HepG2 (cell line): Measurements from ENCODE around the gene FAM162A. TPM values are rescaled to one million over a fixed set of nuclear protein-coding genes. Genes with fewer than 3 reads are reported as not detected.
A peak's percentile ranks its signal among the peaks of the same experiment; 100 is the strongest.

Experiments used
- FUBP1 ChIP-seq: sonication (generic); formaldehyde crosslinking; IDR thresholded peaks from 2 replicates; pipeline ENCODE4 v1.5.1; 2020; ENCODE audit warnings: missing genetic modification reagents, mild to moderate bottlenecking, borderline replicate concordance
- GATAD2A ChIP-seq: IDR thresholded peaks from 2 replicates; pipeline ENCODE4 v1.6.1; 2016
- ISL2 ChIP-seq: sonication (generic); formaldehyde crosslinking; IDR thresholded peaks from 2 replicates; pipeline ENCODE4 v1.5.0; 2020; ENCODE audit warnings: missing genetic modification reagents
- NR2F1 ChIP-seq, 2 experiments: fragments of 450-650 bp in 1 of 2; formaldehyde crosslinking in 1 of 2; IDR thresholded peaks; 2 replicates each; pipeline versions ENCODE4 v1.5.0 to v1.6.1; 2016 to 2020; ENCODE audit warnings: mild to moderate bottlenecking in 1 of 2, missing compliant biosample characterization in 1 of 2, missing genetic modification reagents in 1 of 2, moderate library complexity in 1 of 2
- REST ChIP-seq, 2 experiments: IDR thresholded peaks; 2 replicates each; pipeline ENCODE4 v1.6.1; 2011 to 2012; ENCODE audit warnings: low read length in 2 of 2, borderline replicate concordance in 1 of 2, low read depth in 1 of 2, mild to moderate bottlenecking in 1 of 2, moderate library complexity in 1 of 2
- TBP ChIP-seq: sonication (generic); formaldehyde crosslinking; IDR thresholded peaks from 2 replicates; pipeline ENCODE4 v1.5.0; 2020; ENCODE audit warnings: missing genetic modification reagents
- ZNF256 ChIP-seq: sonication (generic); formaldehyde crosslinking; conservative IDR thresholded peaks from 2 replicates; pipeline ENCODE4 v1.4.0; 2020; ENCODE audit warnings: missing genetic modification reagents
- ZNF678 ChIP-seq: sonication (generic); formaldehyde crosslinking; IDR thresholded peaks from 2 replicates; pipeline ENCODE4 v1.4.0; 2020; ENCODE audit warnings: mild to moderate bottlenecking, missing genetic modification reagents
- ZNF746 ChIP-seq: sonication (generic); formaldehyde crosslinking; IDR thresholded peaks from 2 replicates; pipeline ENCODE4 v1.8.0; 2022; ENCODE audit warnings: mild to moderate bottlenecking, missing genetic modification reagents
- polyA plus RNA-seq, 8 experiments: library from polyadenylated mRNA; depleted of rRNA in 3 of 8; stranded (reverse) in 7 of 8; unstranded in 1 of 8; fragments of >200 nt; fragmentation: Illumina TruSeq in 4 of 8; extraction: Trizol in 4 of 8; gene quantifications; 2 replicates each; pipeline versions ENCODE4 v1.2.1 to v1.2.3, GENCODE V29; 2011 to 2016; ENCODE audit warnings: low read depth in 4 of 8, missing spikeins in 1 of 8, mixed read lengths in 1 of 8; ENCODE audit not compliant: insufficient read depth in 1 of 8
- total RNA-seq, 5 experiments: library from RNA; depleted of rRNA; stranded (reverse); fragments of >200 nt; fragmentation: Illumina TruSeq; extraction: Trizol; gene quantifications; 2 replicates each; pipeline ENCODE4 v1.2.3, GENCODE V29; 2016; ENCODE audit warnings: low read depth in 1 of 5
- TF ChIP-seq, protein P1 (sequence below): sonication (generic); formaldehyde crosslinking; IDR thresholded peaks from 2 replicates; pipeline ENCODE4 v1.8.1; 2023; ENCODE audit warnings: mild to moderate bottlenecking, missing genetic modification reagents
- TF ChIP-seq, protein P2 (sequence below): sonication (generic); formaldehyde crosslinking; IDR thresholded peaks from 2 replicates; pipeline ENCODE4 v1.4.0; 2020; ENCODE audit warnings: mild to moderate bottlenecking, missing genetic modification reagents
- TF ChIP-seq, protein P3 (sequence below): IDR thresholded peaks from 2 replicates; pipeline ENCODE4 v1.6.1; 2012; ENCODE audit warnings: inconsistent platforms
- TF ChIP-seq, protein P4 (sequence below): sonication (generic); formaldehyde crosslinking; IDR thresholded peaks from 2 replicates; pipeline ENCODE4 v1.5.0; 2020; ENCODE audit warnings: missing genetic modification reagents
- TF ChIP-seq, protein P5 (sequence below): sonication (generic); formaldehyde crosslinking; IDR thresholded peaks from 2 replicates; pipeline ENCODE4 v1.4.0; 2020; ENCODE audit warnings: missing genetic modification reagents; ENCODE audit errors: not compliant biosample characterization

The FAM162A gene
- total and polyA plus RNA-seq, 2 of the 13 experiments (the other 11 are each of a cell fraction or from before 2014, with no cell fraction given) = 115 to 155 TPM

DNA sequence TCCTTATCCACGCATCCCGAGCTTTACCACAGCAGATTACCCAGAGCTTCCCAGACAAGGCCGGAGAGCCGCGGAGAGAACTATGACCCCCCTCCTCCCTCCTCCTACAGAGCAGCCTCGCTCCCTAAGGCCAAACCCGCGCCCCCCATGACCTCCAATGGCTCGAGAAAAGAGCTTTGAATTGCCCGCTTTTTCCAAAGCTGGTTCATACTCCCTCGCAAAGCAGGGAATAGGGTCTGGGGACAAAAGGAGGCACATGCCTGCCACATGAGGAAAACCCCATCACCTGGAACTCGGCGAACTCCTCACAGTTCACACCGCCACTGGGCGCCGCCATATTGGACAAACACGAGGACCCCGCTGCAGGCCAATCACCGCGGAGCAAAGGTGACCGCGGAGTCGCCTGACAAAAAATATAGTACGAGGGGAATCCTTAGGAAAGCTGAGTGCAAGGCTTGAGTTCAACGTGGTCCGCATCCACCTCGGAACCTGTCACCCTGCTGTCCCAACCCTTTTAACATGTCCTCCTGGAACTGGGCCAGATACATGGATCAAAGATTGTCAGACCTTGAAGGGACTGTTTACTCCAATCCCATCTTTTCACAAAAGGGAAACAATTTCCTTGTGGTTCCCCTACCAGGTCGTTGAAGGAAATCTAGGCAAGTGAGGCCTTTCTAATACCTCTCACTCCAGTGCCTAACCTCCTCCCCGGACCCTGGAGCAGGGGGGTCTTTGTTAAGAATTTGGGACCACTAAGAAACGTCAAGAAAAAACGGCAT lies 905 bp upstream of the FAM162A start, which contains the start of gene MIX23 (continued):
- TF ChIP-seq NR2F1 (CRISPR knock-in tag; IDR thresholded peaks at IDR 0.05) (peak in 1 of 2 experiments; percentile 64; a peak in 2 of 4 replicates), ISL2 (CRISPR knock-in tag) (peak; percentile 82; the same call in 1 of the 2 replicates), ZNF256 (CRISPR knock-in tag) (peak; percentile 59; the same call in 1 of the 2 replicates), TBP (CRISPR knock-in tag) (no peak), ZNF746 (CRISPR knock-in tag) (peak; percentile 67; the same call in 1 of the 2 replicates), GATAD2A (CRISPR knock-in tag) (peak; percentile 31; the same call in 1 of the 2 replicates), FUBP1 (CRISPR knock-in tag) (no peak), ZNF678 (CRISPR knock-in tag) (no peak; the same call in 1 of the 2 replicates), REST (IDR thresholded peaks at IDR 0.05; ENCODE audit: borderline replicate concordance in 1 of 2, low read depth in 1 of 2, low read length in 2 of 2) (peak in 1 of 2 experiments; percentile 72; a peak in 2 of 4 replicates)
- TF ChIP-seq, protein P1, sequence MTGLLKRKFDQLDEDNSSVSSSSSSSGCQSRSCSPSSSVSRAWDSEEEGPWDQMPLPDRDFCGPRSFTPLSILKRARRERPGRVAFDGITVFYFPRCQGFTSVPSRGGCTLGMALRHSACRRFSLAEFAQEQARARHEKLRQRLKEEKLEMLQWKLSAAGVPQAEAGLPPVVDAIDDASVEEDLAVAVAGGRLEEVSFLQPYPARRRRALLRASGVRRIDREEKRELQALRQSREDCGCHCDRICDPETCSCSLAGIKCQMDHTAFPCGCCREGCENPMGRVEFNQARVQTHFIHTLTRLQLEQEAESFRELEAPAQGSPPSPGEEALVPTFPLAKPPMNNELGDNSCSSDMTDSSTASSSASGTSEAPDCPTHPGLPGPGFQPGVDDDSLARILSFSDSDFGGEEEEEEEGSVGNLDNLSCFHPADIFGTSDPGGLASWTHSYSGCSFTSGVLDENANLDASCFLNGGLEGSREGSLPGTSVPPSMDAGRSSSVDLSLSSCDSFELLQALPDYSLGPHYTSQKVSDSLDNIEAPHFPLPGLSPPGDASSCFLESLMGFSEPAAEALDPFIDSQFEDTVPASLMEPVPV = peak; percentile 40; the same call in 1 of the 2 replicates
- TF ChIP-seq, protein P2, sequence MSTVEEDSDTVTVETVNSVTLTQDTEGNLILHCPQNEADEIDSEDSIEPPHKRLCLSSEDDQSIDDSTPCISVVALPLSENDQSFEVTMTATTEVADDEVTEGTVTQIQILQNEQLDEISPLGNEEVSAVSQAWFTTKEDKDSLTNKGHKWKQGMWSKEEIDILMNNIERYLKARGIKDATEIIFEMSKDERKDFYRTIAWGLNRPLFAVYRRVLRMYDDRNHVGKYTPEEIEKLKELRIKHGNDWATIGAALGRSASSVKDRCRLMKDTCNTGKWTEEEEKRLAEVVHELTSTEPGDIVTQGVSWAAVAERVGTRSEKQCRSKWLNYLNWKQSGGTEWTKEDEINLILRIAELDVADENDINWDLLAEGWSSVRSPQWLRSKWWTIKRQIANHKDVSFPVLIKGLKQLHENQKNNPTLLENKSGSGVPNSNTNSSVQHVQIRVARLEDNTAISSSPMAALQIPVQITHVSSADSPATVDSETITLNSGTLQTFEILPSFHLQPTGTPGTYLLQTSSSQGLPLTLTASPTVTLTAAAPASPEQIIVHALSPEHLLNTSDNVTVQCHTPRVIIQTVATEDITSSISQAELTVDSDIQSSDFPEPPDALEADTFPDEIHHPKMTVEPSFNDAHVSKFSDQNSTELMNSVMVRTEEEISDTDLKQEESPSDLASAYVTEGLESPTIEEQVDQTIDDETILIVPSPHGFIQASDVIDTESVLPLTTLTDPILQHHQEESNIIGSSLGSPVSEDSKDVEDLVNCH (CRISPR knock-in tag) = 0 out of 2 replicates have a peak, but pooled peaks have one; percentile 64
- TF ChIP-seq, protein P3, sequence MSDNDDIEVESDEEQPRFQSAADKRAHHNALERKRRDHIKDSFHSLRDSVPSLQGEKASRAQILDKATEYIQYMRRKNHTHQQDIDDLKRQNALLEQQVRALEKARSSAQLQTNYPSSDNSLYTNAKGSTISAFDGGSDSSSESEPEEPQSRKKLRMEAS = peak; percentile 90
- TF ChIP-seq, protein P4, sequence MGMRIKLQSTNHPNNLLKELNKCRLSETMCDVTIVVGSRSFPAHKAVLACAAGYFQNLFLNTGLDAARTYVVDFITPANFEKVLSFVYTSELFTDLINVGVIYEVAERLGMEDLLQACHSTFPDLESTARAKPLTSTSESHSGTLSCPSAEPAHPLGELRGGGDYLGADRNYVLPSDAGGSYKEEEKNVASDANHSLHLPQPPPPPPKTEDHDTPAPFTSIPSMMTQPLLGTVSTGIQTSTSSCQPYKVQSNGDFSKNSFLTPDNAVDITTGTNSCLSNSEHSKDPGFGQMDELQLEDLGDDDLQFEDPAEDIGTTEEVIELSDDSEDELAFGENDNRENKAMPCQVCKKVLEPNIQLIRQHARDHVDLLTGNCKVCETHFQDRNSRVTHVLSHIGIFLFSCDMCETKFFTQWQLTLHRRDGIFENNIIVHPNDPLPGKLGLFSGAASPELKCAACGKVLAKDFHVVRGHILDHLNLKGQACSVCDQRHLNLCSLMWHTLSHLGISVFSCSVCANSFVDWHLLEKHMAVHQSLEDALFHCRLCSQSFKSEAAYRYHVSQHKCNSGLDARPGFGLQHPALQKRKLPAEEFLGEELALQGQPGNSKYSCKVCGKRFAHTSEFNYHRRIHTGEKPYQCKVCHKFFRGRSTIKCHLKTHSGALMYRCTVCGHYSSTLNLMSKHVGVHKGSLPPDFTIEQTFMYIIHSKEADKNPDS (CRISPR knock-in tag) = peak; percentile 72; the same call in 1 of the 2 replicates
- TF ChIP-seq, protein P5, sequence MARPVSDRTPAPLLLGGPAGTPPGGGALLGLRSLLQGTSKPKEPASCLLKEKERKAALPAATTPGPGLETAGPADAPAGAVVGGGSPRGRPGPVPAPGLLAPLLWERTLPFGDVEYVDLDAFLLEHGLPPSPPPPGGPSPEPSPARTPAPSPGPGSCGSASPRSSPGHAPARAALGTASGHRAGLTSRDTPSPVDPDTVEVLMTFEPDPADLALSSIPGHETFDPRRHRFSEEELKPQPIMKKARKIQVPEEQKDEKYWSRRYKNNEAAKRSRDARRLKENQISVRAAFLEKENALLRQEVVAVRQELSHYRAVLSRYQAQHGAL (CRISPR knock-in tag) = peak; percentile 49
